Calu3 (cell line): ENCODE measurements around the gene ATP6V1B1. TPM values are rescaled to one million over a fixed set of nuclear protein-coding genes. Genes with fewer than 3 reads are reported as not detected.
"Not testable (repeated sequence)": the region's sequence is repeated elsewhere in the genome, so short reads cannot be mapped to it uniquely, and the experiment has no call there.

Source experiments
- BruUV-seq: library from RNA; stranded (reverse); fragments of 400-500 nt; replicated peaks from 2 replicates; lab custom pipeline; 2021; lab: Mats Ljungman, UMichigan
- CTCF ChIA-PET: fragments of 300-600 bp; sonication (Branson Sonifier 250); formaldehyde crosslinking; loops from one replicate; lab custom pipeline; 2022; ENCODE audit warnings: antibody characterized with exemption; lab: Charles Lee
- DNase-seq: peaks from one replicate; pipeline ENCODE4 v3.0.0; 2022
- H3K27ac Mint-ChIP-seq: one replicate; pipeline ENCODE4 v1.8.0; 2022; ENCODE audit warnings: mixed read lengths; ENCODE audit not compliant: unreplicated experiment
- H3K27me3 Mint-ChIP-seq: one replicate; pipeline ENCODE4 v1.8.0; 2022; ENCODE audit warnings: mixed read lengths; ENCODE audit not compliant: unreplicated experiment
- H3K36me3 Mint-ChIP-seq: one replicate; pipeline ENCODE4 v1.8.0; 2022; ENCODE audit warnings: mild to moderate bottlenecking, moderate library complexity, mixed read lengths; ENCODE audit not compliant: insufficient read depth, unreplicated experiment
- H3K4me1 Mint-ChIP-seq: one replicate; pipeline ENCODE4 v1.8.0; 2022; ENCODE audit warnings: mild to moderate bottlenecking, low read depth, mixed read lengths; ENCODE audit not compliant: unreplicated experiment
- H3K4me3 Mint-ChIP-seq: one replicate; pipeline ENCODE4 v1.8.0; 2022; ENCODE audit warnings: mild to moderate bottlenecking, low read depth, moderate library complexity, mixed read lengths; ENCODE audit not compliant: unreplicated experiment
- H3K9me3 Mint-ChIP-seq: one replicate; pipeline ENCODE4 v1.8.0; 2022; ENCODE audit warnings: low read depth, mixed read lengths; ENCODE audit not compliant: unreplicated experiment
- intact Hi-C: fragments of 100-400 bp; cut with micrococcal nuclease; formaldehyde crosslinking; loops from one replicate; pipeline ENCODE4 v1.10.0; 2022; ENCODE audit not compliant: unreplicated experiment
- total RNA-seq: library from RNA; stranded (reverse); gene quantifications from 2 replicates; pipeline ENCODE4 v1.2.3, GENCODE V29; 2022
- TF ChIP-seq, protein P1 (sequence below): fragments of 200-600 bp; IDR thresholded peaks from one replicate; pipeline ENCODE4 v1.8.0; 2022; ENCODE audit warnings: antibody characterized with exemption; ENCODE audit not compliant: unreplicated experiment

ATP6V1B1 gene
- total RNA-seq, 1 experiment from 2014 or later: not detected

DNA sequence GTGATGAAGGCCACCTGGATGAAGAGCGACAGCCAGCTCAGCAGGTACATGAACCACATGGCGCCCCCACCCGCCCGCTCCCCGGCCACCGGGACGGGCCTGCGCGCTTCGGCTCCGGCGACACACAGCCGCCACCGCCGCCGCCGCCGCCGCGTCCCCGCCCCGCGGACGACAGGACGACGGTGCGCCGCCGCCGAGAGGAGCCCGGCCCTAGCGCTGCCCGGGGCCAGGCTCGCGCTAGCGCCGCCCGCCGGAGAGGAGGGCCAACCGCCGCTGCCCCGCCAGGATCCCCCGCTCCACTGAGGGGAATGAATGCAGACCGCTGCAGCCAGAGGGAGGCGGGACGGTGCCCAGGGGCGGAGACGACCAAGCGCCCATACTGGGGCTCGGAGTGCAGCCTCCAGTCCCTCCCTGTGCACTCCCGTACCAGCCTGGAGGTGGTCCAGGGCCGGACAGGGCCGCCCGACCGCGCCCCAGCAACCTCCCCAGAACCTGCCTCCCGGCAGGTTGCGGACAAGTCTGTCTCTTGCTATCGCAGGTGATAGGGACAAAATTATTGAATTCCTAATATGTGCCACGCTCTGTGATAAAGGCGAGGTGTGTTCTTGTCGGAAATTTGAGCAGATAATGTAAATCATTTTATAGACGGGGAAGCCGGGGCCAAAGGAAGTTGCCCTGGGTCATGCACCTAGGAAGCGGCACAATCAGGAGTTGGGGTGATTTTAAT lies 59.2 kb downstream of the ATP6V1B1 start, which contains the start of gene TEX261:
Gene TEX261, minus strand, starts transcription at position 175 of the 727 bp plus-strand sequence. Its CDS starts 116 bp downstream, at position 59.
- TF ChIP-seq, protein P1, sequence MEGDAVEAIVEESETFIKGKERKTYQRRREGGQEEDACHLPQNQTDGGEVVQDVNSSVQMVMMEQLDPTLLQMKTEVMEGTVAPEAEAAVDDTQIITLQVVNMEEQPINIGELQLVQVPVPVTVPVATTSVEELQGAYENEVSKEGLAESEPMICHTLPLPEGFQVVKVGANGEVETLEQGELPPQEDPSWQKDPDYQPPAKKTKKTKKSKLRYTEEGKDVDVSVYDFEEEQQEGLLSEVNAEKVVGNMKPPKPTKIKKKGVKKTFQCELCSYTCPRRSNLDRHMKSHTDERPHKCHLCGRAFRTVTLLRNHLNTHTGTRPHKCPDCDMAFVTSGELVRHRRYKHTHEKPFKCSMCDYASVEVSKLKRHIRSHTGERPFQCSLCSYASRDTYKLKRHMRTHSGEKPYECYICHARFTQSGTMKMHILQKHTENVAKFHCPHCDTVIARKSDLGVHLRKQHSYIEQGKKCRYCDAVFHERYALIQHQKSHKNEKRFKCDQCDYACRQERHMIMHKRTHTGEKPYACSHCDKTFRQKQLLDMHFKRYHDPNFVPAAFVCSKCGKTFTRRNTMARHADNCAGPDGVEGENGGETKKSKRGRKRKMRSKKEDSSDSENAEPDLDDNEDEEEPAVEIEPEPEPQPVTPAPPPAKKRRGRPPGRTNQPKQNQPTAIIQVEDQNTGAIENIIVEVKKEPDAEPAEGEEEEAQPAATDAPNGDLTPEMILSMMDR: no peak
- Mint-ChIP-seq H3K4me3 (peak within 1 kb of the TSS; percentile 89), H3K4me1 (peaks cover 9% of the 10 kb centered on the region), H3K27me3 (no peaks in the 10 kb centered on the region), H3K9me3 (no peaks in the 10 kb centered on the region), H3K36me3 (peaks cover 36% of the 10 kb centered on the region), H3K27ac (peak within 1 kb of the TSS; percentile 73)
- intact Hi-C loops: no loop called here
- CTCF ChIA-PET: no interaction called here
- BruUV-seq: no TSS peak
- peak; percentile 96 for DNase-seq

DNA sequence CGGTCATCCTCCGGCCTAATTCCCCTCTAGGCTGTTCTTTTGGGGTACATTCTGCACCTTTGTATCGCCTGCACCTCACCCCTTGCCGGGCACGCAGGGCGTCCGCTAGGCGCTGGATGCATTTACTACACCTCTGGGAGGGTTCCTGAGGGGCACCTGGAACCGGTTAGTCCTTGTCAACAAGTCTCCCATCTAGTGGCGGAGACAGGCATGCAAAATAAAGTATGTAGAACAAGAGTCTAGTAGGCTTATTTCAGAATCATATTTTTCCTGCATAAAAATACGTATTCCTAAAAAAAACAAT lies 59.7 kb downstream of the ATP6V1B1 start:
- peak overlapping the region; percentile 89 for H3K4me3 Mint-ChIP-seq
- CTCF ChIA-PET: no interaction called here
- no peak overlapping the region for H3K27ac Mint-ChIP-seq
- no peaks in the 10 kb centered on the region for H3K9me3 Mint-ChIP-seq
- H3K36me3 Mint-ChIP-seq: peaks cover 36% of the 10 kb centered on the region
- no peaks in the 10 kb centered on the region for H3K27me3 Mint-ChIP-seq
- intact Hi-C loops: no loop called here
- TF ChIP-seq, protein P1: peak; percentile 55
- H3K4me1 Mint-ChIP-seq: peaks cover 9% of the 10 kb centered on the region
- DNase-seq: peak; percentile 63
- BruUV-seq: no TSS peak

DNA sequence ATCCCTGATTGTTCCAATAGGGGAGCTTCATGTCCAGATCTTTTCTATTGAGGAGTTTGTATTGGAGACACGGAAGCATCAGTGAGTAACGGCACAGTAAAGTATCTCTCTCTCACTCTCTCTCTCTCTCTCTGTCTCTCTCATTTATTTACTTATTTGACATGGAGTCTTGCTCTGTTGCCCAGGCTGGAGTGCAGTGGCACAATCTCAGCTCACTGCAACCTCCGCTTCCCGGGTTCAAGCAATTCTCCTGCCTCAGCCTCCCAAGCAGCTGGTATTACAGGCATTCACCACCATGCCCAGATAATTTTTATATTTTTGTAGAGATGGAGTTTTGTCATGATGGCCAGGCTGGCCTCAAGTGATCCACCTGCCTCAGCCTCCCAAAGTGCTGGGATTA lies 63.2 kb downstream of the ATP6V1B1 start:
- Mint-ChIP-seq H3K27me3 (peaks cover 10% of the 10 kb centered on the region), H3K36me3 (peaks cover 13% of the 10 kb centered on the region)
- H3K4me1 Mint-ChIP-seq, H3K9me3 Mint-ChIP-seq, BruUV-seq, H3K27ac Mint-ChIP-seq, DNase-seq, CTCF ChIA-PET, intact Hi-C loops, H3K4me3 Mint-ChIP-seq: not testable (repeated sequence)

DNA sequence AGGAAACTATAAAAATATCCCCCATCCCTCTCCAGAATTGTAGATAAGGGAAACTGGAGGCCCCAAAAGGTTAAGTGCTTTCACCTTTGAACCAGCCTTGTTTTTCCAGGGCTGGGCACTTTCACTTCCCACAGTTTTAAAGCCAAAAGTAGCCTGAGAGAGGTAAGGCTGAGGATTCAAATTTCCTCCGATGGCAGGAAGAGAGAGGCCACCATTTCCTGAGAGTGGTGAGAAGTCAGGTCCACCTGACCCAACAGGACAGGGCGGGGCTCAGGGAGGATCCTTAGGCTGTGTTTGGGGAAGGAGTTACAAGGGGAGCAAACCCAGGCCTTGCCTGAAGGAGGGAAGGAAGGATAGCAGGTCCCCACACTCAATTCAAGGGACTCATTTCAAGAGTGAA lies 63.7 kb downstream of the ATP6V1B1 start:
- CTCF ChIA-PET: no interaction called here
- Mint-ChIP-seq H3K27me3 (peaks cover 15% of the 10 kb centered on the region), H3K4me3 (no peak overlapping the region), H3K36me3 (peaks cover 9% of the 10 kb centered on the region), H3K9me3 (no peaks in the 10 kb centered on the region), H3K27ac (no peak overlapping the region), H3K4me1 (no peaks in the 10 kb centered on the region)
- DNase-seq: no peak
- BruUV-seq: no TSS peak
- intact Hi-C loops: no loop called here
- TF ChIP-seq, protein P1: no peak

DNA sequence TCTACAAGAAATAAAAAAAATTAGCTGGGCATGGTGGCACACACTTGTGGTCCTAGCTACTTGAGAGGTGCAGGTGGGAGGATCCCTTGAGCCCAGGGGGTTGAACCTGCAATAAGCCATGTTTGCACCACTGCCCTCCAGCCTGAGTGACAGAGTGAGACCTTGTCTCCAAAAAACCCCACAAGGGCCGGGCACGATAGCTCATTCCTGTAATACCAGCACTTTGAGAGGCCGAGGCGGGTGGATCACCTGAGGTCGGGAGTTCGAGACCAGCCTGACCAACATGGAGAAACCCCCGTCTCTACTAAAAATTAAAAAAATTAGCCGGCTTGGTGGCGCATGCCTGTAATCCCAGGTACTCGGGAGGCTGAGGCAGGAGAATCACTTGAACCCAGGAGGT lies 64.2 kb downstream of the ATP6V1B1 start:
- H3K4me1 Mint-ChIP-seq, H3K36me3 Mint-ChIP-seq, H3K27ac Mint-ChIP-seq, DNase-seq, intact Hi-C loops, BruUV-seq, CTCF ChIA-PET, H3K4me3 Mint-ChIP-seq, H3K9me3 Mint-ChIP-seq: not testable (repeated sequence)
- peaks cover 20% of the 10 kb centered on the region for H3K27me3 Mint-ChIP-seq
